HL-60 (cell line): ENCODE measurements around the gene IGFBPL1.

Experiments
- DNase-seq, 2 experiments: peaks; one replicate each; pipeline ENCODE4 v3.0.0-alpha.2; 2010 to 2020; ENCODE audit warnings: low read depth in 1 of 2, low spot score in 1 of 2
- H3K27ac ChIP-seq: fragments of 250-450 bp; sonication (Bioruptor Pico); replicated peaks from 2 replicates; pipeline ENCODE4 v1.5.1; 2020; ENCODE audit warnings: mild to moderate bottlenecking, moderate library complexity
- H3K27me3 ChIP-seq: fragments of 250-450 bp; sonication (Bioruptor Pico); 2 replicates; pipeline ENCODE4 v1.5.1; 2021; ENCODE audit warnings: mild to moderate bottlenecking, moderate library complexity; ENCODE audit not compliant: insufficient read depth, poor library complexity, severe bottlenecking
- H3K4me3 ChIP-seq: replicated peaks from 2 replicates; pipeline ENCODE4 v1.5.1; 2011; ENCODE audit warnings: mild to moderate bottlenecking, control low read depth, low read length; ENCODE audit not compliant: insufficient read depth
- CTCF ChIP-seq: IDR thresholded peaks from one replicate; pipeline ENCODE4 v1.5.1; 2011; ENCODE audit warnings: low read length, control low read depth, inconsistent platforms; ENCODE audit not compliant: insufficient read depth
- GABPA ChIP-seq: IDR thresholded peaks from 2 replicates; pipeline ENCODE4 v1.6.1; 2012; ENCODE audit warnings: low read depth
- POLR2AphosphoS5 ChIP-seq: IDR thresholded peaks from 2 replicates; pipeline ENCODE4 v1.6.1; 2012; ENCODE audit warnings: low read depth
- REST ChIP-seq: IDR thresholded peaks from 2 replicates; pipeline ENCODE4 v1.6.1; 2012; ENCODE audit warnings: low read depth; ENCODE audit not compliant: insufficient replicate concordance
- SPI1 ChIP-seq: IDR thresholded peaks from 2 replicates; pipeline ENCODE4 v1.6.1; 2012; ENCODE audit warnings: low read depth, mild to moderate bottlenecking, borderline replicate concordance

IGFBPL1 gene

GRCh38 chr9:38395653-38396370 lies 28.4 kb downstream of the IGFBPL1 start:
- DNase-seq: no peak
- TF ChIP-seq SPI1 (no peak), GABPA (no peak), CTCF (no peak), REST (no peak), POLR2AphosphoS5 (no peak)
- Histone ChIP-seq H3K27me3 (no peaks in the 10 kb centered on the region), H3K27ac (no peak overlapping the region), H3K4me3 (no peak overlapping the region)

- Histone ChIP-seq H3K27me3 (no peaks in the 10 kb centered on the region), H3K27ac (no peak overlapping the region), H3K4me3 (no peak overlapping the region)
- DNase-seq: no peak
- no peak for TF ChIP-seq POLR2AphosphoS5
- no peak for TF ChIP-seq REST
- TF ChIP-seq SPI1: no peak
- TF ChIP-seq CTCF: no peak
- no peak for TF ChIP-seq GABPA
Measured at GRCh38 chr9:38394416-38394815, 29.8 kb downstream of the IGFBPL1 start.

- TF ChIP-seq REST (no peak), POLR2AphosphoS5 (no peak), SPI1 (no peak), GABPA (no peak), CTCF (no peak)
- peak overlapping the region; percentile 92 for H3K4me3 ChIP-seq
- no peaks in the 10 kb centered on the region for H3K27me3 ChIP-seq
- H3K27ac ChIP-seq: peak overlapping the region; percentile 69
- no peak for DNase-seq
Measured at GRCh38 chr9:38393128-38393796, 31.0 kb downstream of the IGFBPL1 start.
